ENCODE measurements around the gene DAB2IP. TPM values are rescaled to one million over a fixed set of nuclear protein-coding genes. Genes with fewer than 3 reads are reported as not detected.

DAB2IP gene
- total RNA-seq, 4 donors from 2014 or later: 19.2 to 45.4 (median 34.8) TPM

DNA sequence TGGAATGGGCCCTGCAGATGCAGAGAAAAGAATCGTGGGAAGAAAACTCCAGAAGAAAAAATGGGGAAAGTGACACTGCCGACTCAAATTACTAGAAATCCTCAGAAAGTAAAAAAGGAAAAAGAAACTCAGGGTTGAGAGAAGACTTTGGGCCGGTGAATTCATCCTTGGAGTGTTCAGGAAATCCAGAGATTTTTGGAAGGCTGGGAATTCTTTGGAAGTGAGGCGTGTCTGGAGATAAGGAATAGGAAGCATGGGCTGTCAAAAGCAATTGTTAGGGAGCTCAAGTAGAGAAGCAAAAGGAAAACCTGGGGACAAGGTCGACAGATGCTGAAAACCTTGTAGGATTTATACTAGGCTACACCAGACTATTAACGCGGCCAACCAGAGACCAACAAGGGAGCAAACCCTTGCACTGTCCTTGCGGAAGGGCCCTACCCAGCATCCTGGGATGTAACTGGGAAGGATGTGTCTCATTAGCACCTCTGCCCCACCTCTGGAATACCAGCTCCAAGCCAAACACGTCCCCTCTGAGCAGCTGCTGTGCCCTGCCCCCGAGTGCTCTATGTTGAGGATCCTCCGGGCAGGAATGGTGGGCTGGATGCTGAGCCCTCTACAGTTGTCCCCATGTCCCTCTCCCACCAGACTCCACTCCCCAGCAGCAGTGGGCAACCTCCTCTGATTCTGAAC lies 11.6 kb downstream of the DAB2IP start:
- DNase-seq (ENCODE audit: low spot score) (no peak), ATAC-seq (ENCODE audit: low FRiP score) (no peak)
- TF ChIP-seq, protein P1, sequence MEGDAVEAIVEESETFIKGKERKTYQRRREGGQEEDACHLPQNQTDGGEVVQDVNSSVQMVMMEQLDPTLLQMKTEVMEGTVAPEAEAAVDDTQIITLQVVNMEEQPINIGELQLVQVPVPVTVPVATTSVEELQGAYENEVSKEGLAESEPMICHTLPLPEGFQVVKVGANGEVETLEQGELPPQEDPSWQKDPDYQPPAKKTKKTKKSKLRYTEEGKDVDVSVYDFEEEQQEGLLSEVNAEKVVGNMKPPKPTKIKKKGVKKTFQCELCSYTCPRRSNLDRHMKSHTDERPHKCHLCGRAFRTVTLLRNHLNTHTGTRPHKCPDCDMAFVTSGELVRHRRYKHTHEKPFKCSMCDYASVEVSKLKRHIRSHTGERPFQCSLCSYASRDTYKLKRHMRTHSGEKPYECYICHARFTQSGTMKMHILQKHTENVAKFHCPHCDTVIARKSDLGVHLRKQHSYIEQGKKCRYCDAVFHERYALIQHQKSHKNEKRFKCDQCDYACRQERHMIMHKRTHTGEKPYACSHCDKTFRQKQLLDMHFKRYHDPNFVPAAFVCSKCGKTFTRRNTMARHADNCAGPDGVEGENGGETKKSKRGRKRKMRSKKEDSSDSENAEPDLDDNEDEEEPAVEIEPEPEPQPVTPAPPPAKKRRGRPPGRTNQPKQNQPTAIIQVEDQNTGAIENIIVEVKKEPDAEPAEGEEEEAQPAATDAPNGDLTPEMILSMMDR (IDR thresholded peaks at IDR 0.05): no peak

DNA sequence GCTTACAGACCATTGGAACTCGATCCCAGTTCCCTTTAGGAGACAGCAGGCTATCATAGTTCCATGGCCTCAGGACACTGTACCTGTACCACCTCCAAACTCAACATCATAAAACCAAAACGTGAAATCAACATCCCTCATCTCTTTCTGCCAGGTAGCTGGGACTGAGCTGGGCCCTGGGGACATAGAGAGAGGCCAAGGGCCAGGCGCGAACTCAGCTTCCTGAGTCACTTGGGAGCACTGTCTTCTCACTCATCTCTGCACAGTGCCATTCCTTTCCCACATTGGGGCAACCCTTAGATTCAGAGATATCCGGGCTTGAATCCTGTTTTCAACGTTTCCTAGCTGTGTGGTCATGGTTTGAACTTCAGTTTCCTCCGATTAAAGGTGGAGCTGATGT lies 12.2 kb downstream of the DAB2IP start:
- DNase-seq (ENCODE audit: low spot score) (no peak), ATAC-seq (ENCODE audit: low FRiP score) (no peak)
- TF ChIP-seq, protein P1 (IDR thresholded peaks at IDR 0.05): no peak

DNA sequence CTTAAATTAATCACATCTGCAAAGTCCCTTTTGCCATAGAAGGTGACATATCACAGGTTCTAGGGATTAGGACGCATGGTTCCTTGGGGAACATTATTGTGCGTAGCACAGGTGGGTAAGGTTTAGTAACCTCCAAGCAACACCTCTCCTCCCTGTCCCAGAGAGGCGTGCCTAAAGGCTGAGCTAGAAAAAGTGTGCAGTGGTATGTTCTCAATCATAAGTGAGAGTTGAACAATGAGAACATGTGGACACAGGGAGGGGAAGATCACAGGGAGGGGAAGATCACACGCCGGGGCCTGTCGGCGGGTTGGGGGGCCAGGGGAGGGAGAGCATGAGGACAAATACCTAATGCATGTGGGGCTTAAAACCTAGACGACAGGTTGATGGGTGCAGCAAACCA lies 14.9 kb downstream of the DAB2IP start:
- TF ChIP-seq, protein P1 (IDR thresholded peaks at IDR 0.05): no peak
- ATAC-seq (ENCODE audit: low FRiP score) (no peak), DNase-seq (ENCODE audit: low spot score) (no peak)

DNA sequence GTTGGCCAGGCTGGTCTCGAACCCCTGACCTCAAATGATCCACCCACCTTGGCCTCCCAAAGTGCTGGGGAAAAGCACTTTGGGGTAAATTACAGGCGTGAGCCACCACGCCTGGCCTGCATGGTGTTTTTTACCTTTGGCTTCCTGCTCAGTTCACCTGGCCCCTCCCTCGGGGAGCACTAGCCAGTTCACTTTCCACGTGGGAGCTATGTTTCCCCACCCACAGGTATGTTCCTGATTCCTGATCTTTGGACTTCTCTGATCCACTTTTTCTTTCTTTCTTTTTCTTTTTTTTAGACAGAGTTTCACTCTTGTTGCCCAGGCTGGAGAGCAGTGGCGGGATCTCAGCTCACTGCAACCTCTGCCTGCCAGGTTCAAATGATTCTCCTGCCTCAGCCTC lies 15.8 kb downstream of the DAB2IP start:
- DNase-seq (ENCODE audit: low spot score) (no peak), ATAC-seq (ENCODE audit: low FRiP score) (no peak)
- TF ChIP-seq, protein P1 (IDR thresholded peaks at IDR 0.05): no peak

DNA sequence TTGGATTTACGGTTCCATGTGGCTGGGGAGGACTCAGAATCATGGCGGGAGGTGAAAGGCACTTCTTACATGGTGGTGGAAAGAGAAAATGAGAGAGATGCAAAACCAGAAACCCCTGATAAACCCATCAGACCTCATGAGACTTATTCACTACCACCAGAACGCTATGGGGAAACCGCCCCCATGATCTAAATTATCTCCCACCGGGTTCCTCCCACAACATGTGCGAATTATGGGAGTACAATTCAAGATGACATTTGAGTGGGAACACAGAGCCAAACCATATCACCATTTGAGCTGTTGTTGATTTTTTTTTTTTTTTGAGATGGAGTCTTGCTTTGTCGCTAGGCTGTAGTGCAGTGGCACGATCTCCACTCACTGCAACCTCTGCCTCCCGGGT lies 16.5 kb downstream of the DAB2IP start:
- no peak for DNase-seq (ENCODE audit: low spot score)
- TF ChIP-seq, protein P1 (IDR thresholded peaks at IDR 0.05): no peak
- ATAC-seq (ENCODE audit: low FRiP score): no peak

DNA sequence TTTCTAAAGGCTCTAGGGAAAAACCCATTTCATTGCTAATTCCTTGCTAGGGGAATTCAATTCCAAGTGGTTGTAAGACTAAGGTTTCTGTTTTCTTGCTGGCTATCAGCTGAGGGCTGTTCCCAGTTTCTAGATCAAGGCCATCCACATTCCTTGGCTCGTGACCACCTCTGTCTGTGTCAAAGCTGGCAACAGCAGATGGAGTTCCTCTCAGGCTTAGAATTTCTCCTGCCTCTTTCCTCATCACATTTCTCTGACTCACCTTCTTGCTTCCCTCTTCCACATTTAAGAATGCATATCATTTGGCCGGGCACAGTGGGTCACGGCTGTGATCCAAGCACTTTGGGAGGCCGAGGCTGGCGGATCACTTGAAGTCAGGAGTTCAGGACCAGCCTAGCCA lies 19.0 kb downstream of the DAB2IP start:
- DNase-seq (ENCODE audit: low spot score): no peak
- TF ChIP-seq, protein P1 (IDR thresholded peaks at IDR 0.05): no peak
- ATAC-seq (ENCODE audit: low FRiP score): peak; percentile 71

DNA sequence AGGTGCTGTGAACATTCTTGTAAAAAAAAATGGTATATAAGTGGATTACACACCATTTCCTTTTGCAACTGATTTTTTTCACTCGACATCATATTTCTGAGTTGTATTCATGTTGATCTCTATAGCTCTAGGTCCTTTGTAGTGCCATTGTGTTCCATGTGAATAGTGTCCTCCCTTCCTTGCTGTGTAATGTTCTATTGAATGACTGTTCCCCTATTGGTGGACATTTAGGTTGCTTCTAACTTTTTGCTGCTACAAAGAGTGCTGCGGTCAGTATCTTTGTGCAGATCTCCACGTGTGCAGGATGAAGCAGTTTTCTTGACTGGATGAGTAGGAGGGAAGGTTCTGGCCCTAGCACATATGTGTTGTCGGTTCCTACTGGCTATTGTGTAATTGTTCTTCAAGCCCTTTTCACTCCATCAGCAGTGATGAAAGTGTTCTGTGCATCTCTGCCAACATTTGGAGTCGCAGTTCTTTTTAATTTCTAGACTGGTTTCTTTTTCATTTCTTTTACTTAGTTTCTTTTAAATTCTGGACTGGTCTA lies 20.2 kb downstream of the DAB2IP start:
- TF ChIP-seq, protein P1 (IDR thresholded peaks at IDR 0.05): no peak
- DNase-seq (ENCODE audit: low spot score) (no peak), ATAC-seq (ENCODE audit: low FRiP score) (no peak)

Measured in omental fat pad (tissue), 4 donors.